ENCODE results near the gene EEF1AKMT4. TPM values are rescaled to one million over a fixed set of nuclear protein-coding genes. Genes with fewer than 3 reads are reported as not detected.
A peak's percentile ranks its signal among the peaks of the same experiment; 100 is the strongest.

Gene EEF1AKMT4

DNA sequence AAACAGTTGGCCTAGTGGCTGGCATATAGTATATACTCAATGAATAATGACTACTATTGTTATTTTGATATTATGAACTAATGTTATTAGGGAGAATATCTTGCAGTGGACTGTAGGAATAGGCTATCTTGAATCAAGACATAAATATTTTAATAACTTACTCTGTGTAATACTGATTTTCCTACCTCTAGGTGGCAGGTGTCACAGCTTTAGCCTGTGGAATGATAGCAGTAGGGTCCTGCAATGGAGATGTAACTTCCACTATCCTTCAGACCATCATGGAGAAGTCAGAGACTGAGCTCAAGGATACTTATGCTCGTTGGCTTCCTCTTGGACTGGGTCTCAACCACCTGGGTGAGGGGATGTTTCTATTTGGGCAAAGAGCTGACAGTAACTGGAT lies 56.1 kb downstream of the EEF1AKMT4 start:
- H3K4me2 ChIP-seq (ENCODE audit: low read length, poor library complexity, severe bottlenecking) = no peak overlapping the region
- H3K27ac ChIP-seq (ENCODE audit: low read length, poor library complexity, severe bottlenecking) = no peak overlapping the region
- no peaks in the 10 kb centered on the region for H3K9me3 ChIP-seq (ENCODE audit: control insufficient read depth, low read length)
- no peak overlapping the region for H2AK5ac ChIP-seq (ENCODE audit: low read length, severe bottlenecking)
- H2BK12ac ChIP-seq (ENCODE audit: low read length in 2 of 2) = no peak overlapping the region
- no peak overlapping the region for H2BK15ac ChIP-seq (ENCODE audit: low read depth, poor library complexity, severe bottlenecking)
- no peak overlapping the region for H3K4ac ChIP-seq (ENCODE audit: low read depth in 1 of 2, low read length in 2 of 2)
- H3K9ac ChIP-seq (ENCODE audit: low read length) = no peak overlapping the region
- no peak overlapping the region for H3K14ac ChIP-seq (ENCODE audit: low read length in 2 of 2)
- H2BK120ac ChIP-seq (ENCODE audit: low read depth, low read length) = no peak overlapping the region
- peaks cover 75 to 90% of the 10 kb centered on the region in 2 experiments for H3K36me3 ChIP-seq (ENCODE audit: control insufficient read depth in 1 of 2, insufficient read depth in 2 of 2, low read depth in 1 of 2, low read length in 2 of 2)
- no peak overlapping the region for H2BK5ac ChIP-seq (ENCODE audit: low read depth, low read length, poor library complexity, severe bottlenecking)
- DNase-seq = peak; percentile 11
- H3K4me3 ChIP-seq (ENCODE audit: insufficient read depth in 1 of 2, low read depth in 1 of 2, low read length in 2 of 2) = no peak overlapping the region
- H4K91ac ChIP-seq (ENCODE audit: low read length) = no peak overlapping the region
- no peaks in the 10 kb centered on the region for H3K27me3 ChIP-seq (ENCODE audit: control insufficient read depth in 1 of 2, insufficient read depth in 1 of 2, low read length in 2 of 2)
- H3K79me1 ChIP-seq (replicated peaks; ENCODE audit: low read length, poor library complexity, severe bottlenecking) = peaks cover 17% of the 10 kb centered on the region
- peaks cover 3% of the 10 kb centered on the region for H3K4me1 ChIP-seq (ENCODE audit: control insufficient read depth, insufficient read depth, low read depth, low read length)
- 90% methylated on average over 1 of the region's 1 CpG for WGBS
- H4K8ac ChIP-seq (ENCODE audit: low read length) = no peak overlapping the region
- no peak overlapping the region for H3K23ac ChIP-seq (ENCODE audit: low read length in 2 of 2)
- H2AFZ ChIP-seq (ENCODE audit: low read depth, low read length) = no peak overlapping the region
- H3K18ac ChIP-seq (ENCODE audit: low read depth in 1 of 2, low read length in 2 of 2) = no peak overlapping the region

DNA sequence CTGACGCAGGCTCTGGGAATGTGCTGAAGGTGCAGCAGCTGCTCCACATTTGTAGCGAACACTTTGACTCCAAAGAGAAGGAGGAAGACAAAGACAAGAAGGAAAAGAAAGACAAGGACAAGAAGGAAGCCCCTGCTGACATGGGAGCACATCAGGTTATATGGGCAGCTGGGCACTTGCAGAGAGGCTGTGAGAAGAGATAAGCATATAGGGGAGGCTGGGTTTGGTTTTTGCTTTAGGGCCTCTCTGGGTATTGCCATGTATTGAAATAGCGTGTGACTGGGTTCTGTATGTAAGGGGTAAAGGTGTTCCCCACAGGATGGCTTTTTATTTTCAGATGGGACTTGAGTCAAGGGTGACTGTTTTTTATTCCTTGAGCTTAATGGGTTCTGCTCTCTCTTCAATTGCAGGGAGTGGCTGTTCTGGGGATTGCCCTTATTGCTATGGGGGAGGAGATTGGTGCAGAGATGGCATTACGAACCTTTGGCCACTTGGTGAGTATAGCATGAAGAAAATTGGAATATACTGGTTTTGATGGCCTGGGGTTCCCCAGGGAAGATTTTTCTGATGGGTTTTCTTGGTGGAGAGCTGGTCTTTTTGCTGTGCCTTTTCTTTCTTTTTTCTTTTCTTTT lies 57.0 kb downstream of the EEF1AKMT4 start:
- Histone ChIP-seq H3K23ac (ENCODE audit: low read length in 2 of 2) (no peak overlapping the region), H3K4me1 (ENCODE audit: control insufficient read depth, insufficient read depth, low read depth, low read length) (peaks cover 2% of the 10 kb centered on the region), H3K79me1 (replicated peaks; ENCODE audit: low read length, poor library complexity, severe bottlenecking) (peaks cover 17% of the 10 kb centered on the region), H2AFZ (ENCODE audit: low read depth, low read length) (no peak overlapping the region), H3K4me2 (ENCODE audit: low read length, poor library complexity, severe bottlenecking) (no peak overlapping the region), H4K8ac (ENCODE audit: low read length) (no peak overlapping the region), H3K9ac (ENCODE audit: low read length) (no peak overlapping the region), H3K4ac (ENCODE audit: low read depth in 1 of 2, low read length in 2 of 2) (no peak overlapping the region), H3K9me3 (ENCODE audit: control insufficient read depth, low read length) (no peaks in the 10 kb centered on the region), H4K91ac (ENCODE audit: low read length) (no peak overlapping the region), H3K27ac (ENCODE audit: low read length, poor library complexity, severe bottlenecking) (no peak overlapping the region), H3K36me3 (ENCODE audit: control insufficient read depth in 1 of 2, insufficient read depth in 2 of 2, low read depth in 1 of 2, low read length in 2 of 2) (peaks cover 73 to 82% of the 10 kb centered on the region in 2 experiments), H2BK120ac (ENCODE audit: low read depth, low read length) (no peak overlapping the region), H2BK15ac (ENCODE audit: low read depth, poor library complexity, severe bottlenecking) (no peak overlapping the region), H3K14ac (ENCODE audit: low read length in 2 of 2) (no peak overlapping the region), H2BK12ac (ENCODE audit: low read length in 2 of 2) (no peak overlapping the region), H3K4me3 (ENCODE audit: insufficient read depth in 1 of 2, low read depth in 1 of 2, low read length in 2 of 2) (no peak overlapping the region), H3K27me3 (ENCODE audit: control insufficient read depth in 1 of 2, insufficient read depth in 1 of 2, low read length in 2 of 2) (no peaks in the 10 kb centered on the region), H2BK5ac (ENCODE audit: low read depth, low read length, poor library complexity, severe bottlenecking) (no peak overlapping the region), H3K18ac (ENCODE audit: low read depth in 1 of 2, low read length in 2 of 2) (no peak overlapping the region), H2AK5ac (ENCODE audit: low read length, severe bottlenecking) (no peak overlapping the region)
- WGBS = 95% methylated on average over 4 of the region's 4 CpGs
- no peak for DNase-seq

GRCh38 chr3:184307915-184308314 lies 58.4 kb downstream of the EEF1AKMT4 start:
- Histone ChIP-seq H3K9ac (ENCODE audit: low read length) (no peak overlapping the region), H2BK120ac (ENCODE audit: low read depth, low read length) (no peak overlapping the region), H3K18ac (ENCODE audit: low read depth in 1 of 2, low read length in 2 of 2) (no peak overlapping the region), H4K8ac (ENCODE audit: low read length) (no peak overlapping the region), H2BK12ac (ENCODE audit: low read length in 2 of 2) (no peak overlapping the region), H3K79me1 (replicated peaks; ENCODE audit: low read length, poor library complexity, severe bottlenecking) (peaks cover 17% of the 10 kb centered on the region), H3K27me3 (ENCODE audit: control insufficient read depth in 1 of 2, insufficient read depth in 1 of 2, low read length in 2 of 2) (no peaks in the 10 kb centered on the region), H3K4ac (ENCODE audit: low read depth in 1 of 2, low read length in 2 of 2) (no peak overlapping the region), H2AFZ (ENCODE audit: low read depth, low read length) (no peak overlapping the region), H4K91ac (ENCODE audit: low read length) (no peak overlapping the region), H3K4me1 (ENCODE audit: control insufficient read depth, insufficient read depth, low read depth, low read length) (no peaks in the 10 kb centered on the region), H3K14ac (ENCODE audit: low read length in 2 of 2) (no peak overlapping the region), H3K23ac (ENCODE audit: low read length in 2 of 2) (no peak overlapping the region), H3K4me2 (ENCODE audit: low read length, poor library complexity, severe bottlenecking) (no peak overlapping the region), H2BK5ac (ENCODE audit: low read depth, low read length, poor library complexity, severe bottlenecking) (no peak overlapping the region), H2AK5ac (ENCODE audit: low read length, severe bottlenecking) (no peak overlapping the region), H3K9me3 (ENCODE audit: control insufficient read depth, low read length) (no peaks in the 10 kb centered on the region), H3K4me3 (ENCODE audit: insufficient read depth in 1 of 2, low read depth in 1 of 2, low read length in 2 of 2) (no peak overlapping the region), H3K27ac (ENCODE audit: low read length, poor library complexity, severe bottlenecking) (no peak overlapping the region), H2BK15ac (ENCODE audit: low read depth, poor library complexity, severe bottlenecking) (no peak overlapping the region), H3K36me3 (ENCODE audit: control insufficient read depth in 1 of 2, insufficient read depth in 2 of 2, low read depth in 1 of 2, low read length in 2 of 2) (peaks cover 59 to 68% of the 10 kb centered on the region in 2 experiments)
- no peak for DNase-seq
- over 99% methylated on average over 9 of the region's 9 CpGs for WGBS

Small RNA genes lying within 50 kb of the gene (small RNA-seq; reads per million reads assigned to genes)
- gene MIR1224 (ENCODE audit: low read depth) = not detected
